Prostate gland (tissue), 2 donors: ENCODE data around the gene CTNNA2. TPM values are rescaled to one million over a fixed set of nuclear protein-coding genes. Genes with fewer than 3 reads are reported as not detected.

ENCODE experiments used
- DNase-seq: peaks from one replicate; pipeline ENCODE4 v3.0.0-alpha.2; 2019; ENCODE audit warnings: low spot score
- H3K27ac ChIP-seq, 2 donors: fragments of 200-600 bp; sonication (generic); 2 replicates each; pipeline ENCODE4 v1.5.1; 2017 to 2019
- H3K27me3 ChIP-seq: fragments of 200-600 bp; sonication (generic); replicated peaks from 2 replicates; pipeline ENCODE4 v1.5.1; 2019; ENCODE audit not compliant: insufficient read depth
- H3K36me3 ChIP-seq, 2 donors: fragments of 200-600 bp; sonication (generic); 1 replicate in 1 of 2; 2 replicates in 1 of 2; pipeline versions ENCODE4 v1.5.1 to v1.8.1; 2017 to 2019
- H3K4me1 ChIP-seq: fragments of 200-600 bp; sonication (generic); replicated peaks from 2 replicates; pipeline ENCODE4 v1.5.1; 2019
- H3K4me3 ChIP-seq, 2 donors: fragments of 200-600 bp; sonication (generic); 2 replicates each; pipeline ENCODE4 v1.5.1; 2017 to 2019
- H3K9me3 ChIP-seq: fragments of 200-600 bp; sonication (generic); 2 replicates; pipeline ENCODE4 v1.5.1; 2017
- POLR2A ChIP-seq: fragments of 450-650 bp; IDR thresholded peaks from one replicate; pipeline ENCODE4 v1.6.1; 2016; ENCODE audit warnings: antibody characterized with exemption, mild to moderate bottlenecking
- POLR2AphosphoS5 ChIP-seq: sonication (generic); formaldehyde crosslinking; IDR thresholded peaks from one replicate; pipeline ENCODE4 v1.6.1; 2017; ENCODE audit warnings: antibody characterized with exemption
- WGBS: methylation state at CpG from one replicate; pipeline ENCODE4 v1.1.5; 2018; 5-methylcytosine and 5-hydroxymethylcytosine counted together
- intact Hi-C: fragments of 100-400 bp; cut with DNase I; formaldehyde crosslinking; loops from one replicate; pipeline ENCODE4 v1.14.2; 2022
- total RNA-seq, 2 donors: library from RNA; depleted of rRNA; stranded (reverse); fragments of >200 nt; gene quantifications; one replicate each; pipeline ENCODE4 v1.1.0, GENCODE V29; 2016
- TF ChIP-seq, protein P1 (sequence below), 4 experiments: fragments of 200-600 bp in 2 of 4; fragments of 450-650 bp in 2 of 4; sonication (generic) in 2 of 4; IDR thresholded peaks; 1 replicate in 3 of 4; 2 replicates in 1 of 4; pipeline ENCODE4 v1.5.1; 2016 to 2019; ENCODE audit warnings: antibody characterized with exemption in 4 of 4, mild to moderate bottlenecking in 2 of 4, moderate library complexity in 2 of 4

CTNNA2 gene
- total RNA-seq, 2 donors from 2014 or later = 24.3 TPM; not detected in 1

DNA sequence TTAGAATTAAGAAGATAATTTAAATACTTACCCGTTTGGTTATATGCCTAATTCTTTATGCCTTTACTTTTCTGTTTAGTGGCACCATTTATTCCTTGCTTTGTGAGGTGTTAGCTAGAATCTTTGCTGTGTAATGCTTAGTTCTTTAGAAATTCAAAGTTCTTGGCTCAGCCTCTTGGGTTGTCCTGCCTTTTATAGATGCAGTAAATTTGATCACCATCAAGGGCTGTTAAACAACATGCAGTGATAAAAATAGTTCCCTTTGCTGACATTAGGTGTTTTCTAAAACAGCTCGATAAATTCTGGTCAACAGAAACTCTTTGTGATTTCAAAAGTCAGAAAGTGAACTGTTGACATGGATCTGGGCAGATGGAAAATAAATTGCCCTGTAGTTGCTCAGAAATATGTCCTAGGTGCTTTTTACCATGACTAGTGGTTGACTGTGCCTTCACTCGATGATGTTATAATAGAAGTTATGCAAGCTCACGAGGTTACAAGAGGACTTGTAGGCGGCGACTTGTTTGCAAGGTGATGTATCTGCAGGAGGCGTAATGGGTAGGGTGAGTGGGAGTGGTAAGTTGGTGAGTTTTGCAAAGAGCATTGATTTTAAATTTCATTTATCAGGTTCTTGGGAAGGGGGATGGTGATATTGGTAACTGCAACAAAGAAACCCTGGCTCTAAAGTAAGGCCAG lies 739.6 kb downstream of the CTNNA2 start:
- H3K4me1 ChIP-seq = no peaks in the 10 kb centered on the region
- H3K27me3 ChIP-seq = no peaks in the 10 kb centered on the region
- DNase-seq = no peak
- H3K9me3 ChIP-seq = no peaks in the 10 kb centered on the region
- no peak overlapping the region for H3K4me3 ChIP-seq
- intact Hi-C loops = no loop called here
- H3K36me3 ChIP-seq = no peaks in the 10 kb centered on the region
- H3K27ac ChIP-seq = no peak overlapping the region
- WGBS = 52% methylated on average over 7 of the region's 7 CpGs
- TF ChIP-seq, protein P1, sequence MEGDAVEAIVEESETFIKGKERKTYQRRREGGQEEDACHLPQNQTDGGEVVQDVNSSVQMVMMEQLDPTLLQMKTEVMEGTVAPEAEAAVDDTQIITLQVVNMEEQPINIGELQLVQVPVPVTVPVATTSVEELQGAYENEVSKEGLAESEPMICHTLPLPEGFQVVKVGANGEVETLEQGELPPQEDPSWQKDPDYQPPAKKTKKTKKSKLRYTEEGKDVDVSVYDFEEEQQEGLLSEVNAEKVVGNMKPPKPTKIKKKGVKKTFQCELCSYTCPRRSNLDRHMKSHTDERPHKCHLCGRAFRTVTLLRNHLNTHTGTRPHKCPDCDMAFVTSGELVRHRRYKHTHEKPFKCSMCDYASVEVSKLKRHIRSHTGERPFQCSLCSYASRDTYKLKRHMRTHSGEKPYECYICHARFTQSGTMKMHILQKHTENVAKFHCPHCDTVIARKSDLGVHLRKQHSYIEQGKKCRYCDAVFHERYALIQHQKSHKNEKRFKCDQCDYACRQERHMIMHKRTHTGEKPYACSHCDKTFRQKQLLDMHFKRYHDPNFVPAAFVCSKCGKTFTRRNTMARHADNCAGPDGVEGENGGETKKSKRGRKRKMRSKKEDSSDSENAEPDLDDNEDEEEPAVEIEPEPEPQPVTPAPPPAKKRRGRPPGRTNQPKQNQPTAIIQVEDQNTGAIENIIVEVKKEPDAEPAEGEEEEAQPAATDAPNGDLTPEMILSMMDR (IDR thresholded peaks at IDR 0.05) = no peak
- no peak for TF ChIP-seq POLR2A
- TF ChIP-seq POLR2AphosphoS5 = no peak

DNA sequence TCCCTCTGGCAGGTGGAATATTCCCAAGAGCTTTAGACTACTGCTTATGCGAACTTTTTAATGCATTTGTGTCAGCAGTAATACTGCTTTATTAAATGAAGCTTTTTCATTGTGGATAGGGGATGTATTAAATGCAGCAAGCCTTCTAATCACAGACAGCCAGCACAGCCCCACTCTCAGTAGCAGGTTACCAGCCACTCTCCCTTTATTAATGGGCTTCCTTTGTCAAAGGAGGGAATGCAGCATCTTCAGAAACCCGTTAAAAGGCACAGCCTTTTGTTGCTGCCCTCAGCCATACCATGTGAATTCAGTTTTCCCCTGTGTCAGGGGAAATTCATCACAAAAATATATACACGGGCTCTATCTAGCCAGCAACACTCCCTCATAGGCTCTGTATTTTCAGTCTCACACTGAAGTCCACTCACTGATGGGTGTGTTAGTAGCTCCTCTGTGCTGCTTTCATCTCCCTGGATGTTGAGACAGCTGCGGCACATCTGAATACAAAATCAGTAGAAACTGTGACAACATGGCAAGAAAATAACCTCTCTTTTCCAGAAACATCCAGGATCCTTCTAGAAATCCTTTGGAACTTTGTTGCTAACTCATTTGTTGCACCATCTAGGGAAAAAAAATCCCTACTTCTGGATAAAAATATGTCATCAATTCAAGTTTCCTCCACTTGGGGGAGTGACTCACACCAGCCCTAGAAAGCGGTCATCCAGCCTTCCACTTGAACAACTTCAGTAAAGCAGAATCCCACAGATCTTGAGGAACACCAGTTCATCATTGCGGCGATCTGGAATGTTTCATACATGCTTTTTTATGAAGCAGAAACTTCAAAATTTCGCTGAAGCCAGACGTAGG lies 743.3 kb downstream of the CTNNA2 start:
- H3K9me3 ChIP-seq = no peaks in the 10 kb centered on the region
- H3K27me3 ChIP-seq = no peaks in the 10 kb centered on the region
- H3K4me1 ChIP-seq = no peaks in the 10 kb centered on the region
- no peaks in the 10 kb centered on the region for H3K36me3 ChIP-seq
- H3K4me3 ChIP-seq = no peak overlapping the region
- 73% methylated on average over 9 of the region's 9 CpGs for WGBS
- intact Hi-C loops = no loop called here
- DNase-seq = no peak
- TF ChIP-seq POLR2A = no peak
- no peak for TF ChIP-seq POLR2AphosphoS5
- no peak overlapping the region for H3K27ac ChIP-seq

DNA sequence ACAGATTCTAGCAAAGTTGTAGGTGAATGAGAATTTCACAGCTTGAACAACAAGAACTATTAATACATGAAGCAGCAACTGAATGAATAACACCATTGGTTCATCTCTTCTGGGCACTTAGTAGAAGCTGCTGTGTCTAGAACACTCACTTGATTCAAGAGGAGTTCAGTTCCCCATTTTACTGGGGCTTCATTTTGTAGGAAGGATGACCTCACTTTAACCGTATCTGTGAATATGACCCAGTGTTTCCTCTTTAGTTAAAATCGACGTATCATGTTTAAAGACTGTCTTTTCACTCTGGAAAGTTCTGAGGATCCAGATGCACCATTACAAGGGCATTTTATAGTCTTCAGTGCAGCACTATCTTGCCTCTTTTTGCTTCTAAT lies 743.9 kb downstream of the CTNNA2 start:
- H3K4me3 ChIP-seq = no peak overlapping the region
- H3K4me1 ChIP-seq = no peaks in the 10 kb centered on the region
- H3K27ac ChIP-seq = no peak overlapping the region
- H3K36me3 ChIP-seq = no peaks in the 10 kb centered on the region
- no peak for DNase-seq
- H3K9me3 ChIP-seq = no peaks in the 10 kb centered on the region
- H3K27me3 ChIP-seq = no peaks in the 10 kb centered on the region
- intact Hi-C loops = no loop called here
- no peak for TF ChIP-seq POLR2A
- TF ChIP-seq, protein P1 (IDR thresholded peaks at IDR 0.05) = no peak
- no peak for TF ChIP-seq POLR2AphosphoS5
- 69% methylated on average over 3 of the region's 3 CpGs for WGBS

DNA sequence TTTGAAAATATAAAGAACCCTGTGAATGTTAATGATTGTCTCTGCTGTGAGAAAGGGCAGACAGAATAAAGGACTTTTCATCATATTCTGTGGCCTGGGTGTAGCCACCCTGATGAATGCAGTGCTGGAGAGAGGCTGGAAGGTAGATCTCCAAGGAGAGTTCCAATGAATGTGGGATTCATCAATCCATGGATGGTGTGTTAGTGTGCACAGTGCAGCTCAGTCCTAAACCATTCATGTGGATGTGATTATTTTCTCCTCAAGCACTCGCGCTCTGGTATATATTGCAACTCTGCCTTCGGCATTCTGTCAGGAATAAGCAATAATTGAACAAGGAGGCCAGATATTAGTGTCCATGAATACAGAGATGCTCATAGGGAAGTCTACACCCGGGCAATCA lies 744.6 kb downstream of the CTNNA2 start:
- H3K27ac ChIP-seq = no peak overlapping the region
- TF ChIP-seq POLR2A = no peak
- TF ChIP-seq POLR2AphosphoS5 = no peak
- TF ChIP-seq, protein P1 (IDR thresholded peaks at IDR 0.05) = no peak
- intact Hi-C loops = no loop called here
- DNase-seq = no peak
- 88% methylated on average over 4 of the region's 4 CpGs for WGBS
- H3K4me1 ChIP-seq = no peaks in the 10 kb centered on the region
- H3K27me3 ChIP-seq = no peaks in the 10 kb centered on the region
- no peaks in the 10 kb centered on the region for H3K36me3 ChIP-seq
- no peaks in the 10 kb centered on the region for H3K9me3 ChIP-seq
- H3K4me3 ChIP-seq = no peak overlapping the region

DNA sequence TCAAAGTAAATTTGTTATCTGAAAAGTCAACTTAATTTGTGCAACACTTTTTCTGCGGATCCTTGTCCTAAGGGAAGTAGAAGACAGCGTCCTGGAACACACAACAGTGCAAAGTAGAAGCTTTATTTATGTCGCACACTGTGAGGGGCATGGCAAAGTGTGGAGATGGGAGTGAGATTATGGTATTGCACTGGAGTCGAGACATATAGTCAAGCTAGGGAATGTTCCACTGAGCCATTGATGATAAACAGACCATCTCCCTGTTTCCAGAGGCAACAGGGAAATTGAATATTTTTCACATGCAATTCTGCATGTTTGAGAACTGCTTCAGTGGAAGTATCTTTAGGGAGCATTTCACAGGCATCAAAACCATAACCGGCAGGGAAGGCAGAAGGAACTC lies 745.5 kb downstream of the CTNNA2 start:
- no peak overlapping the region for H3K27ac ChIP-seq
- DNase-seq = no peak
- H3K27me3 ChIP-seq = no peaks in the 10 kb centered on the region
- intact Hi-C loops = no loop called here
- H3K36me3 ChIP-seq = no peaks in the 10 kb centered on the region
- no peak for TF ChIP-seq POLR2A
- TF ChIP-seq, protein P1 (IDR thresholded peaks at IDR 0.05) = no peak
- TF ChIP-seq POLR2AphosphoS5 = no peak
- no peaks in the 10 kb centered on the region for H3K9me3 ChIP-seq
- 78% methylated on average over 5 of the region's 5 CpGs for WGBS
- H3K4me3 ChIP-seq = no peak overlapping the region
- no peaks in the 10 kb centered on the region for H3K4me1 ChIP-seq
